DND-41 (cell line): ENCODE measurements around the gene ATP5MG.

ENCODE experiments used
- ATAC-seq: fragments of 200-7000 bp; cut with Tn5 transposase; 3 replicates; pipeline ENCODE4 v1.9.1; 2021; ENCODE audit warnings: low read depth; ENCODE audit not compliant: insufficient read depth
- DNase-seq: peaks from one replicate; pipeline ENCODE4 v3.0.0-alpha.2; 2020
- H2AFZ ChIP-seq: 2 replicates; pipeline ENCODE4 v1.6.0; 2012; ENCODE audit warnings: low read depth, low read length
- H3K27ac ChIP-seq: 2 replicates; pipeline ENCODE4 v1.5.1; 2012; ENCODE audit warnings: low read length, inconsistent platforms
- H3K27me3 ChIP-seq: fragments of 200-600 bp; sonication (generic); 2 replicates; pipeline ENCODE4 v1.6.0; 2012; ENCODE audit warnings: low read length, mild to moderate bottlenecking, inconsistent platforms; ENCODE audit not compliant: insufficient read depth, poor library complexity
- H3K36me3 ChIP-seq: 2 replicates; pipeline ENCODE4 v1.5.1; 2012; ENCODE audit warnings: low read length, inconsistent platforms; ENCODE audit not compliant: insufficient read depth
- H3K4me1 ChIP-seq: 2 replicates; pipeline ENCODE4 v1.5.1; 2012; ENCODE audit warnings: mild to moderate bottlenecking, low read length; ENCODE audit not compliant: insufficient read depth
- H3K4me2 ChIP-seq: 2 replicates; pipeline ENCODE4 v1.6.0; 2012; ENCODE audit warnings: mild to moderate bottlenecking, moderate library complexity, low read length, inconsistent platforms; ENCODE audit not compliant: insufficient read depth
- H3K4me3 ChIP-seq, 2 experiments: fragments of 200-600 bp in 1 of 2; shearing (Covaris generic) in 1 of 2; 2 replicates each; pipeline ENCODE4 v1.5.1; 2012 to 2016; ENCODE audit warnings: inconsistent platforms in 2 of 2, low read length in 2 of 2, mild to moderate bottlenecking in 2 of 2, low read depth in 1 of 2, moderate library complexity in 1 of 2
- H3K79me2 ChIP-seq: 2 replicates; pipeline ENCODE4 v1.6.0; 2012; ENCODE audit warnings: low read length, inconsistent platforms; ENCODE audit not compliant: insufficient read depth
- H3K9ac ChIP-seq: 2 replicates; pipeline ENCODE4 v1.6.0; 2012; ENCODE audit warnings: low read depth, mild to moderate bottlenecking, inconsistent platforms, low read length, moderate library complexity
- H3K9me3 ChIP-seq: 2 replicates; pipeline ENCODE4 v1.5.1; 2012; ENCODE audit warnings: low read length, moderate library complexity, mild to moderate bottlenecking, inconsistent platforms; ENCODE audit not compliant: insufficient read depth, severe bottlenecking
- H4K20me1 ChIP-seq: 2 replicates; pipeline ENCODE4 v1.6.0; 2012; ENCODE audit warnings: low read length; ENCODE audit not compliant: insufficient read depth
- CTCF ChIP-seq: IDR thresholded peaks from 2 replicates; pipeline ENCODE4 v1.5.1; 2012; ENCODE audit warnings: borderline replicate concordance, low read length, moderate library complexity, mild to moderate bottlenecking; ENCODE audit not compliant: poor library complexity, severe bottlenecking; ENCODE audit errors: extremely low read depth
- EZH2 ChIP-seq: IDR thresholded peaks from 3 replicates; pipeline ENCODE4 v1.6.1; 2012; ENCODE audit warnings: borderline replicate concordance, low read depth, mild to moderate bottlenecking, moderate library complexity, low read length, inconsistent platforms; ENCODE audit not compliant: severe bottlenecking

ATP5MG gene

GRCh38 chr11:118370774-118371173 is 30.6 kb upstream of the ATP5MG start:
- Histone ChIP-seq H3K9ac (no peak overlapping the region), H2AFZ (no peak overlapping the region), H3K9me3 (no peaks in the 10 kb centered on the region), H4K20me1 (no peaks in the 10 kb centered on the region), H3K4me3 (no peak overlapping the region), H3K27me3 (no peaks in the 10 kb centered on the region), H3K27ac (no peak overlapping the region), H3K4me1 (no peaks in the 10 kb centered on the region), H3K36me3 (peaks cover 88% of the 10 kb centered on the region), H3K4me2 (no peak overlapping the region), H3K79me2 (0 out of 2 replicates have a peak, but pooled peaks cover 3% of the 10 kb centered on the region)
- no peak for DNase-seq
- no peak for ATAC-seq
- no peak for TF ChIP-seq EZH2
- TF ChIP-seq CTCF = no peak

- Histone ChIP-seq H3K79me2 (no peaks in the 10 kb centered on the region), H3K4me2 (no peak overlapping the region), H3K27ac (no peak overlapping the region), H3K9ac (no peak overlapping the region), H3K9me3 (no peaks in the 10 kb centered on the region), H3K4me3 (no peak overlapping the region), H3K4me1 (no peaks in the 10 kb centered on the region), H3K36me3 (peaks cover 85% of the 10 kb centered on the region), H2AFZ (no peak overlapping the region), H4K20me1 (no peaks in the 10 kb centered on the region), H3K27me3 (no peaks in the 10 kb centered on the region)
- no peak for DNase-seq
- TF ChIP-seq CTCF (no peak), EZH2 (no peak)
- no peak for ATAC-seq
Observed at GRCh38 chr11:118373263-118373662, 28.1 kb upstream of the ATP5MG start.

GRCh38 chr11:118373871-118374270 is 27.5 kb upstream of the ATP5MG start:
- Histone ChIP-seq H3K79me2 (no peaks in the 10 kb centered on the region), H3K4me3 (no peak overlapping the region), H3K9ac (no peak overlapping the region), H3K4me1 (no peaks in the 10 kb centered on the region), H3K36me3 (peaks cover 85% of the 10 kb centered on the region), H4K20me1 (no peaks in the 10 kb centered on the region), H3K9me3 (no peaks in the 10 kb centered on the region), H2AFZ (no peak overlapping the region), H3K27me3 (no peaks in the 10 kb centered on the region), H3K27ac (no peak overlapping the region), H3K4me2 (no peak overlapping the region)
- TF ChIP-seq EZH2 (no peak), CTCF (no peak)
- no peak for DNase-seq
- ATAC-seq = no peak

GRCh38 chr11:118374729-118375128 is 26.7 kb upstream of the ATP5MG start:
- Histone ChIP-seq H3K4me1 (no peaks in the 10 kb centered on the region), H3K4me2 (no peak overlapping the region), H3K79me2 (no peaks in the 10 kb centered on the region), H2AFZ (no peak overlapping the region), H3K27me3 (no peaks in the 10 kb centered on the region), H3K4me3 (no peak overlapping the region), H4K20me1 (no peaks in the 10 kb centered on the region), H3K9ac (no peak overlapping the region), H3K27ac (no peak overlapping the region), H3K9me3 (no peaks in the 10 kb centered on the region), H3K36me3 (peaks cover 85% of the 10 kb centered on the region)
- TF ChIP-seq CTCF = no peak
- TF ChIP-seq EZH2 = no peak
- no peak for DNase-seq
- ATAC-seq = no peak
